ENCODE data around the gene ING1.

DNA sequence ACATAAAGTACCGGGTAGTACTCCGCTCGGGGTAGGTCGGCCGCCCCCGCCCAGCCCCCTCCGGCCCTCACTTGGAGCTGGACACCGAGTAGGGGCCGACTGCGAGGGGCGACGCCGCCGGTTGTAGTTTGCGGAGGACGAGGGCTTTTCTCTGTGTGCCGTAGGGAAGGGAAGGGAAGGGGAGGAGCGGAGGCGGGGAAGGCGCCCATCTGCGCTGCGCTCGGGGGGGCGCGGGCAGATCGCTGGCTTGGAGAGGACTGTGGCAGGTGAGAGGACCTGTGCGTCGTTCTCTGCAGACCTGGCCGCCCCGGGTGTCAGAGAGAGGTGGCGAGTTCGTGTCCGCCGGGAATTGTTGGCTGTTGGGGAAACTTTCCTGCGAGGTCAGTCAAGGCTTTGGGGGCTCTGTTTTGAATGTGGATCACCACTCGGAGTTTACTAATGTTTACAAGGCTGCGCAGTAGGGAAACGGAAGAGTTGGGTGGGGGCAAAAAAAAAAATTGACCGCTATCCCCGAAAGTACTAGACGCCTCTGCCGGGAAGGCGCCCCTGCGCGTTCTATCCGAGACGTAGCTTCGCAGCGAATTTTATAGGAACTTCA is 1.4 kb downstream of the ING1 start:
- TF ChIP-seq, protein P1, sequence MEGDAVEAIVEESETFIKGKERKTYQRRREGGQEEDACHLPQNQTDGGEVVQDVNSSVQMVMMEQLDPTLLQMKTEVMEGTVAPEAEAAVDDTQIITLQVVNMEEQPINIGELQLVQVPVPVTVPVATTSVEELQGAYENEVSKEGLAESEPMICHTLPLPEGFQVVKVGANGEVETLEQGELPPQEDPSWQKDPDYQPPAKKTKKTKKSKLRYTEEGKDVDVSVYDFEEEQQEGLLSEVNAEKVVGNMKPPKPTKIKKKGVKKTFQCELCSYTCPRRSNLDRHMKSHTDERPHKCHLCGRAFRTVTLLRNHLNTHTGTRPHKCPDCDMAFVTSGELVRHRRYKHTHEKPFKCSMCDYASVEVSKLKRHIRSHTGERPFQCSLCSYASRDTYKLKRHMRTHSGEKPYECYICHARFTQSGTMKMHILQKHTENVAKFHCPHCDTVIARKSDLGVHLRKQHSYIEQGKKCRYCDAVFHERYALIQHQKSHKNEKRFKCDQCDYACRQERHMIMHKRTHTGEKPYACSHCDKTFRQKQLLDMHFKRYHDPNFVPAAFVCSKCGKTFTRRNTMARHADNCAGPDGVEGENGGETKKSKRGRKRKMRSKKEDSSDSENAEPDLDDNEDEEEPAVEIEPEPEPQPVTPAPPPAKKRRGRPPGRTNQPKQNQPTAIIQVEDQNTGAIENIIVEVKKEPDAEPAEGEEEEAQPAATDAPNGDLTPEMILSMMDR (IDR thresholded peaks at IDR 0.05) = peak in 1 of 6 experiments; percentile 22
- TF ChIP-seq POLR2A (IDR thresholded peaks at IDR 0.05) = peak in 3 of 4 donors; percentile 98 to 99 (median 99)

All from esophagus squamous epithelium (tissue), 4 donors.